GM13977 (cell line): Measurements from ENCODE around the gene PLA2G12B.
"Not testable (repeated sequence)": the region's sequence is repeated elsewhere in the genome, so short reads cannot be mapped to it uniquely, and the experiment has no call there.

Experiments
- DNase-seq: peaks from one replicate; pipeline ENCODE4 v3.0.0; 2012; ENCODE audit warnings: low spot score
- CTCF ChIP-seq: IDR thresholded peaks from 2 replicates; pipeline ENCODE4 v1.5.1; 2012; ENCODE audit warnings: mild to moderate bottlenecking, control low read depth; ENCODE audit not compliant: insufficient read depth; ENCODE audit errors: extremely low read depth, missing control alignments
- in situ Hi-C: fragments of 300-500 bp; cut with MboI; formaldehyde crosslinking; loops from one replicate; pipeline ENCODE4 v1.12.0; 2022; ENCODE audit warnings: low sequenced_read_pairs, low pct_unique_long_range_greater_than_20kb, mixed read lengths, inconsistent platforms; ENCODE audit not compliant: unreplicated experiment

Gene PLA2G12B

GRCh38 chr10:72954596-72955554 lies at the start of gene PLA2G12B:
Gene PLA2G12B (minus strand): TSS chr10:72954806. CDS start chr10:72954685, 121 bp downstream.
- TF ChIP-seq CTCF, result no peak
- no peak for DNase-seq
- in situ Hi-C loops, result no loop called here

- TF ChIP-seq CTCF, result no peak
- no peak for DNase-seq
- in situ Hi-C loops, result no loop called here
These were observed 49.2 kb upstream of the PLA2G12B start for GRCh38 chr10:73003822-73004221.

- no peak for DNase-seq
- no peak for TF ChIP-seq CTCF
- in situ Hi-C loops, result no loop called here
These were observed 46.4 kb upstream of the PLA2G12B start for GRCh38 chr10:73000973-73001372.

- in situ Hi-C loops, result no loop called here
- no peak for TF ChIP-seq CTCF
- no peak for DNase-seq
These were observed 42.5 kb upstream of the PLA2G12B start for GRCh38 chr10:72997099-72997498.

- DNase-seq, in situ Hi-C loops: not testable (repeated sequence)
These were observed 40.9 kb upstream of the PLA2G12B start for GRCh38 chr10:72995459-72995858.

- in situ Hi-C loops, DNase-seq: not testable (repeated sequence)
These were observed 35.2 kb upstream of the PLA2G12B start for GRCh38 chr10:72989771-72990170.

GRCh38 chr10:72984618-72985017 lies 30.0 kb upstream of the PLA2G12B start:
- in situ Hi-C loops, DNase-seq: not testable (repeated sequence)

- TF ChIP-seq CTCF, result no peak
These were observed 27.4 kb upstream of the PLA2G12B start for GRCh38 chr10:72981882-72982529.

More at GRCh38 chr10:72981882-72982529, 27.4 kb upstream of the PLA2G12B start:
- in situ Hi-C loops, result no loop called here
- no peak for DNase-seq
